ENCODE data around the gene MXD4.
"Not testable (repeated sequence)": the region's sequence is repeated elsewhere in the genome, so short reads cannot be mapped to it uniquely, and the experiment has no call there.

The MXD4 gene

DNA sequence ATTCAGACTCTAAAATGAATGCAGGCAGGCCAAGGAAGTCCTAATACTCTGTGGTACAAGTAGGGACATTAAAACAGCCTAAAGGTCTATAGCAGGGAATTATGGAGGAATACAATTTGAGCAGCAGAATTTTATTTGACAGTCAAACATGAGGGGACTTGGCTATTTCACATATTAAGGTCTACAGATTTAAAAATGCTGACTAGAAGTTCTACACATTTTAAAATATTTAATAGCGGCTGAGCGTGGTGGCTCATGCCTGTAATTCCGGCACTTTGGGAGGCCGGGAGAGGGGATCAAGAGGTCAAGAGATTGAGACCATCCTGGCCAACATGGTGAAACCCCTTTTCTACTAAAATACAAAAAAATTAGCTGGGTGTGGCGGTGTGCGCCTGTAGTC lies 30.8 kb downstream of the MXD4 start:
- no peak overlapping the region for H3K27ac ChIP-seq
- TF ChIP-seq, protein P1, sequence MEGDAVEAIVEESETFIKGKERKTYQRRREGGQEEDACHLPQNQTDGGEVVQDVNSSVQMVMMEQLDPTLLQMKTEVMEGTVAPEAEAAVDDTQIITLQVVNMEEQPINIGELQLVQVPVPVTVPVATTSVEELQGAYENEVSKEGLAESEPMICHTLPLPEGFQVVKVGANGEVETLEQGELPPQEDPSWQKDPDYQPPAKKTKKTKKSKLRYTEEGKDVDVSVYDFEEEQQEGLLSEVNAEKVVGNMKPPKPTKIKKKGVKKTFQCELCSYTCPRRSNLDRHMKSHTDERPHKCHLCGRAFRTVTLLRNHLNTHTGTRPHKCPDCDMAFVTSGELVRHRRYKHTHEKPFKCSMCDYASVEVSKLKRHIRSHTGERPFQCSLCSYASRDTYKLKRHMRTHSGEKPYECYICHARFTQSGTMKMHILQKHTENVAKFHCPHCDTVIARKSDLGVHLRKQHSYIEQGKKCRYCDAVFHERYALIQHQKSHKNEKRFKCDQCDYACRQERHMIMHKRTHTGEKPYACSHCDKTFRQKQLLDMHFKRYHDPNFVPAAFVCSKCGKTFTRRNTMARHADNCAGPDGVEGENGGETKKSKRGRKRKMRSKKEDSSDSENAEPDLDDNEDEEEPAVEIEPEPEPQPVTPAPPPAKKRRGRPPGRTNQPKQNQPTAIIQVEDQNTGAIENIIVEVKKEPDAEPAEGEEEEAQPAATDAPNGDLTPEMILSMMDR (conservative IDR thresholded peaks at IDR 0.05): no peak

DNA sequence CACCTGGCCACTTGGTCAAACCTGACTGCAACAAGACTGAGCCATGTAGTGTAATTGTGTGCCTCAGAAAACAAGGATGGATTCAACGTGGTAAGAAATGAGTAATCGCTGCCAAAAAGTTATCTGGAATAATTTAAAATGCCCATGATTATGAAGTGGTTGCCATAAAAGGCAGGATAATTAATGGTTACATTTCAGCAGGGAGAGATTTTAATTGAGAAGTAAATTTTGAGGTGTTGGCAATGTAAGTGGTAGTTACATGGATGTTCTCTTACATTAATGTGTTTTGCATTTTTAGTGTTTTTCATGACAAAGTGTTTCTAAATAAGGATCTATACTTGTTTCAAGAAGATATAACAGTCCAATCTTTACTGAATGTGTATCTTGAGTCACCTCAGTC lies 35.6 kb downstream of the MXD4 start:
- TF ChIP-seq, protein P1 (conservative IDR thresholded peaks at IDR 0.05): no peak
- H3K27ac ChIP-seq: no peak overlapping the region

DNA sequence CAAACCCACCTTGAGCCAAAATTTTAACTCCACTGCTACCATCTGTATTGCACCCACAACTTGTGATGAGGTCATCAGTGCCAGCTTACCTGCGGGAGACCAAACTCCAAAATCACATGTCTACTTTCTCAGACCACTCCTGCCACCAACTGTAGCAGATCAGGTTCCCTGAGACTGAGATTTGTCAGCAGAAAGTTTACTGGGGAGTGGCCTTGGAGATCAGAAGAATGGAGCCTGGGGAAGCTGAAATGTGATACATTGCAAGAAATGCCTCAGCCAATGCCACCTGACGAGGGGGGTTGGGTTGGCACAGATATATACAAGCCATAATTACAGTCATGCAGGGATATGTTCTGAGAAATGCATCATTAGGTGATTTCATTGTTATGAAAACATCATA lies 39.1 kb downstream of the MXD4 start:
- H3K27ac ChIP-seq: no peak overlapping the region
- TF ChIP-seq, protein P1 (conservative IDR thresholded peaks at IDR 0.05): no peak

DNA sequence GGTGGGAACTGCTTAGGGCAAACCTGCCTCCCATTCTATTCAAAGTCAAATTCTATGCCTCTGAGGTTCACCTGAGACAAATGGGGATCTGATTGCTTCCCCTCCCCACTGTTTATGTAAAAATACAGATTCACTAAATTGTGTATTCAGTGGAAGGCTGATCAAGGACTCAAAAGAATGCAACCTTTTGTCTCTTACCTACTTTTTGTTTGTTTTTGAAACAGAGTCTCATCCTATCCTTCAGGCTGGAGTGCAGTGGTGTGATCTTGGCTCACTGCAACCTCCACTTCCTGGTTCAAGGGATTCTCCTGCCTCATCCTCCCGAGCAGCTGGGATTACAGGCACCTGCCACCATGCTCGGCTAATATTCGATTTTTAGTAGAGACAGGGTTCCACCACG lies 40.5 kb downstream of the MXD4 start:
- H3K27ac ChIP-seq: not testable (repeated sequence)

DNA sequence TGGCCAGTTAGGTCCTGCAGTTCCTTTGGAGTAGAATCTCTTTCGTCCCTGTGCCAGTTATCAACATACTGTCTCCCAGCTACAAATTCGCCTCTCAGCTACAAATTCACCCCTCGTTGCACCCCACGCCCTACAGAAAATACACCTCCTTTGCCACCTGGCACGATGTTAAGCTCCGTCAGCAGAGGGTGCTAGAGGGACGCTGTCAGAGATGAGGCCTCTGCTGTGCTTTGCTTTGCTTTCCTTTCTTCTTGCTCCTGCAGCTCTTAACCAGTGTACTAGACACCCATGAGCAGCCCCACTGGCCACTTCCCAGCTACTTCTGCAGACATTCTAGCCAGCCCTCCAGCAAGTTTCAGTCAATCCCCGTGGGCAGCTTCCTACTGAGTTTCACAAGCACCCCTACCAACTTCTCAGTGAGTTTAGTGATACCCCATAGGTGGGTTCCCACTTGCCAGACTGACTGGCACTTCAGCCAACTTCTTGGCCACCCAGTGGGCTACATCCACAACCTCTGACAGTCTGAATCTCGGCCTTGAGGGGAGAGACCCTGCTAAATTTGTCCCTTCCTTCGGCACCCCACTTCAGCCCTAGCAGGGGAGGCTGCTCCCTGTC lies 41.8 kb downstream of the MXD4 start:
- TF ChIP-seq, protein P1 (conservative IDR thresholded peaks at IDR 0.05): peak; percentile 93
- no peak overlapping the region for H3K27ac ChIP-seq

DNA sequence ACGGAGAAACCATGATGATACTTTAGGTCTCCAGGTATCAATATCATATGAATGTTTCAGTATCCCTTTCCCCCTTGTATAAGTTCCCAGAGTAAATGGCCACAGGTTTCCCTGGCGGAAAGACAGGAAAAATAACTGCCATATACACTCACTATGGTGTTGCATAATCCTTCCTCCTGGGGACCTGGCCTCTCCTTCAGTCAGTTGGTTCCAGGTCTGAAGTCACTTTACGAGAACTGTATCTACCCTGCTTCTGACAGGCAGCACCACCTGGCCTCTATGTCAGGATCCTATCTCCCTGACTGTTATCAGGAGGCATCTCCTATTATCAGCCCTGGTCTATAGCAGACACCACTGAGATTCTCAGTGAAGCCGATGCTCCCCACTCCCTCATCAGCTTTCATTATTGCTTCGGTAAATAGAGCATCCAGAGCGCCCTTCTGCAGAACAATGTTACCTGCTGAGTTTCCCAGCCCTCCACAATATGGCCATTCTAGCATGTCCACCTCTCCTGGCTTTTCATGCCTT lies 42.6 kb downstream of the MXD4 start:
- H3K27ac ChIP-seq: no peak overlapping the region
- TF ChIP-seq, protein P1 (conservative IDR thresholded peaks at IDR 0.05): no peak

DNA sequence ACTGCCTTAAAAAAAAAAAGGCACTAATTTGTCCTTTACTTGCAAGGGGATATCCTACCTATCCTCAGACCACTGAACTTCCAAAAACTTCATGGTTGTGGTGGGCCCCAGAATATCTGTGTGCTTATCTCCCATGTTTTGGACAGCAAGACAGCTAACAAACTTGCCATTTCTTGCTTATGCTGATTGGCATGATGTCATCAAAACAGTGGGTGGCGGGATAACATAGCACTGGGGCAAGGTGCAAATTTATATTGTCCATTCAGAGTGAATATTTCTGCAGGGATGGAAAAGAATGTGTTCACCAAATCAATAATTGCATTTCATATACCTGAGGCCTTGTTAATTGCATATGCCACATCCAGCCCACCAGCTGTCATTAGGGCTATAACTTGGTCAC lies 43.5 kb downstream of the MXD4 start:
- no peak overlapping the region for H3K27ac ChIP-seq
- TF ChIP-seq, protein P1 (conservative IDR thresholded peaks at IDR 0.05): no peak

DNA sequence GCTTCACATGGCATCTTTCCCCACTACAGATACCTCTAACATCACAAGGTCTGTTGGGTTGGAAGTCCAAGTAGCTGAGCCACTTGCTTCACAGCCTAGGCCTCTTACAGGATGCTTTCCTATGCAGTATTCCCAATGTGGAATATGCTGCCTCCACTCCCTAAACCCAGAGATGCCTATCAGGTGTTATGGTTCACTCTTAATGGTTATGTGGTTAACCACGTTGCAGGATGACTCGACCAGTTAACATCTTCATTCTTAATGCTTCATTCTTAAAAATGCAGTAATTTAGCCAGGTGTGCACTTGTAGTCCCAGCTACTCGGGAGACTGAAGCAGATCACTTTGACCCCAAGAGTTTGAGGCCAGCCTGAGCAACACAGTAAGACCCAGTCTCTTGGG lies 44.2 kb downstream of the MXD4 start:
- H3K27ac ChIP-seq: no peak overlapping the region
- TF ChIP-seq, protein P1 (conservative IDR thresholded peaks at IDR 0.05): no peak

Data from VCaP (cell line).